H9 (cell line): Measurements from ENCODE around the gene PITHD1. TPM values are rescaled to one million over a fixed set of nuclear protein-coding genes. Genes with fewer than 3 reads are reported as not detected.
A peak's percentile ranks its signal among the peaks of the same experiment; 100 is the strongest.

Experiments used
- DNase-seq: peaks from one replicate; pipeline ENCODE4 v3.0.0-alpha.2; 2017
- H2AFZ ChIP-seq: one replicate; pipeline ENCODE4 v1.6.1; 2013; ENCODE audit warnings: mild to moderate bottlenecking, low read length, control low read depth, moderate library complexity
- H2AK5ac ChIP-seq: 2 replicates; pipeline ENCODE4 v1.6.1; 2013; ENCODE audit warnings: low read length, control low read depth, mixed read lengths; ENCODE audit not compliant: insufficient read length
- H2BK120ac ChIP-seq: one replicate; pipeline ENCODE4 v1.6.1; 2013; ENCODE audit warnings: low read depth, mild to moderate bottlenecking, low read length, control low read depth, inconsistent platforms; ENCODE audit not compliant: poor library complexity, severe bottlenecking
- H2BK12ac ChIP-seq: 2 replicates; pipeline ENCODE4 v1.6.1; 2013; ENCODE audit warnings: low read length, control low read depth, mixed read lengths, low read depth; ENCODE audit not compliant: insufficient read length
- H2BK15ac ChIP-seq: 2 replicates; pipeline ENCODE4 v1.6.1; 2013; ENCODE audit warnings: low read depth, low read length, control low read depth
- H2BK20ac ChIP-seq: one replicate; pipeline ENCODE4 v1.6.1; 2013; ENCODE audit warnings: low read depth, mild to moderate bottlenecking, low read length, control low read depth, inconsistent platforms; ENCODE audit not compliant: poor library complexity, severe bottlenecking
- H2BK5ac ChIP-seq: 2 replicates; pipeline ENCODE4 v1.6.1; 2013; ENCODE audit warnings: low read length, control low read depth, mixed read lengths; ENCODE audit not compliant: insufficient read length
- H3K14ac ChIP-seq: 2 replicates; pipeline ENCODE4 v1.6.1; 2013; ENCODE audit warnings: low read length, control low read depth; ENCODE audit not compliant: insufficient read depth
- H3K18ac ChIP-seq: 2 replicates; pipeline ENCODE4 v1.6.1; 2013; ENCODE audit warnings: low read depth, mild to moderate bottlenecking, mixed read lengths, low read length, control low read depth; ENCODE audit not compliant: insufficient read length
- H3K23ac ChIP-seq: 2 replicates; pipeline ENCODE4 v1.6.1; 2013; ENCODE audit warnings: low read length, control low read depth, mixed read lengths, low read depth; ENCODE audit not compliant: insufficient read length
- H3K23me2 ChIP-seq: 2 replicates; pipeline ENCODE4 v1.6.1; 2013; ENCODE audit warnings: low read depth, mild to moderate bottlenecking, mixed read lengths, low read length, control low read depth; ENCODE audit not compliant: insufficient read length, poor library complexity, severe bottlenecking
- H3K27ac ChIP-seq: 2 replicates; pipeline ENCODE4 v1.5.1; 2013; ENCODE audit warnings: low read length, control low read depth, mixed read lengths, low read depth; ENCODE audit not compliant: insufficient read length
- H3K27me3 ChIP-seq: 2 replicates; pipeline ENCODE4 v1.6.1; 2013; ENCODE audit warnings: low read length, control low read depth, inconsistent platforms; ENCODE audit not compliant: insufficient read depth
- H3K4ac ChIP-seq: 2 replicates; pipeline ENCODE4 v1.6.1; 2013; ENCODE audit warnings: low read depth, mild to moderate bottlenecking, control low read depth, inconsistent platforms, low read length, moderate library complexity
- H3K4me1 ChIP-seq: 2 replicates; pipeline ENCODE4 v1.6.1; 2013; ENCODE audit warnings: low read length, control low read depth, inconsistent platforms; ENCODE audit not compliant: insufficient read depth
- H3K4me2 ChIP-seq: 2 replicates; pipeline ENCODE4 v1.6.1; 2013; ENCODE audit warnings: low read length, control low read depth, mixed read lengths; ENCODE audit not compliant: insufficient read length, insufficient read depth
- H3K56ac ChIP-seq: 2 replicates; pipeline ENCODE4 v1.6.1; 2013; ENCODE audit warnings: low read depth, mild to moderate bottlenecking, mixed read lengths, low read length, control low read depth; ENCODE audit not compliant: insufficient read length
- H3K79me1 ChIP-seq: 2 replicates; pipeline ENCODE4 v1.6.1; 2013; ENCODE audit warnings: low read depth, mild to moderate bottlenecking, moderate library complexity, low read length, control low read depth, inconsistent platforms; ENCODE audit not compliant: insufficient read depth, poor library complexity, severe bottlenecking
- H3K79me2 ChIP-seq: 2 replicates; pipeline ENCODE4 v1.6.1; 2013; ENCODE audit warnings: low read length, control low read depth, inconsistent platforms; ENCODE audit not compliant: insufficient read depth
- H3K9ac ChIP-seq: 2 replicates; pipeline ENCODE4 v1.6.1; 2013; ENCODE audit warnings: low read length, control low read depth, mixed read lengths; ENCODE audit not compliant: insufficient read length; ENCODE audit errors: extremely low read depth
- H3K9me3 ChIP-seq: one replicate; pipeline ENCODE4 v1.6.1; 2013; ENCODE audit warnings: low read depth, low read length, inconsistent platforms; ENCODE audit not compliant: control insufficient read depth
- H3T11ph ChIP-seq: one replicate; pipeline ENCODE4 v1.6.1; 2013; ENCODE audit warnings: mild to moderate bottlenecking, low read length, control low read depth, inconsistent platforms
- H4K20me1 ChIP-seq: one replicate; pipeline ENCODE4 v1.6.1; 2013; ENCODE audit not compliant: control insufficient read depth, insufficient read length, insufficient read depth
- H4K5ac ChIP-seq: 2 replicates; pipeline ENCODE4 v1.6.1; 2013; ENCODE audit warnings: low read depth, mild to moderate bottlenecking, mixed read lengths, low read length, control low read depth; ENCODE audit not compliant: insufficient read length
- H4K8ac ChIP-seq: replicated peaks from 2 replicates; pipeline ENCODE4 v1.6.1; 2013; ENCODE audit warnings: low read length, control low read depth, mixed read lengths, low read depth; ENCODE audit not compliant: insufficient read length
- H4K91ac ChIP-seq: 2 replicates; pipeline ENCODE4 v1.6.1; 2013; ENCODE audit warnings: low read depth, mild to moderate bottlenecking, moderate library complexity, mixed read lengths, low read length, control low read depth; ENCODE audit not compliant: insufficient read length
- H3K27ac Mint-ChIP-seq, 3 experiments: 2 replicates in 2 of 3; 3 replicates in 1 of 3; pipeline ENCODE4 v1.8.0; 2020 to 2021; ENCODE audit warnings: mixed read lengths in 3 of 3, mild to moderate bottlenecking in 1 of 3, moderate library complexity in 1 of 3
- H3K27me3 Mint-ChIP-seq: 2 replicates; pipeline ENCODE4 v1.8.0; 2021; ENCODE audit warnings: low read depth, mild to moderate bottlenecking, moderate library complexity, mixed read lengths
- H3K36me3 Mint-ChIP-seq, 3 experiments: 2 replicates in 2 of 3; 3 replicates in 1 of 3; pipeline ENCODE4 v1.8.0; 2020 to 2021; ENCODE audit warnings: low read depth in 3 of 3, mixed read lengths in 3 of 3; ENCODE audit not compliant: insufficient read depth in 1 of 3
- H3K4me1 Mint-ChIP-seq, 2 experiments: 2 replicates each; pipeline ENCODE4 v1.8.0; 2020; ENCODE audit warnings: mixed read lengths in 2 of 2
- H3K4me3 Mint-ChIP-seq, 2 experiments: 2 replicates in 1 of 2; 3 replicates in 1 of 2; pipeline ENCODE4 v1.8.0; 2020 to 2021; ENCODE audit warnings: mild to moderate bottlenecking in 2 of 2, mixed read lengths in 2 of 2, moderate library complexity in 1 of 2
- H3K9me3 Mint-ChIP-seq, 2 experiments: 2 replicates in 1 of 2; 3 replicates in 1 of 2; pipeline ENCODE4 v1.8.0; 2020; ENCODE audit warnings: mild to moderate bottlenecking in 2 of 2, mixed read lengths in 2 of 2, moderate library complexity in 1 of 2
- CTCF ChIP-seq: fragments of 200-600 bp; sonication (generic); conservative IDR thresholded peaks from 3 replicates; pipeline ENCODE4 v1.8.0; 2021; ENCODE audit warnings: antibody characterized with exemption, mild to moderate bottlenecking
- WGBS: extraction: QIAGEN DNeasy Blood & Tissue Kit; methylation state at CpG from one replicate; pipeline ENCODE4 v1.1.7; 2013; ENCODE audit warnings: missing lambda C conversion rate, low lambda C conversion rate, mixed read lengths; ENCODE audit not compliant: insufficient read length; ENCODE audit errors: extremely low coverage; 5-methylcytosine and 5-hydroxymethylcytosine counted together
- total RNA-seq: library from RNA; stranded (reverse); gene quantifications from 2 replicates; pipeline ENCODE4 v1.2.1, GENCODE V29; 2021

Gene PITHD1
- total RNA-seq, 1 experiment from 2014 or later = 92.0 TPM

DNA sequence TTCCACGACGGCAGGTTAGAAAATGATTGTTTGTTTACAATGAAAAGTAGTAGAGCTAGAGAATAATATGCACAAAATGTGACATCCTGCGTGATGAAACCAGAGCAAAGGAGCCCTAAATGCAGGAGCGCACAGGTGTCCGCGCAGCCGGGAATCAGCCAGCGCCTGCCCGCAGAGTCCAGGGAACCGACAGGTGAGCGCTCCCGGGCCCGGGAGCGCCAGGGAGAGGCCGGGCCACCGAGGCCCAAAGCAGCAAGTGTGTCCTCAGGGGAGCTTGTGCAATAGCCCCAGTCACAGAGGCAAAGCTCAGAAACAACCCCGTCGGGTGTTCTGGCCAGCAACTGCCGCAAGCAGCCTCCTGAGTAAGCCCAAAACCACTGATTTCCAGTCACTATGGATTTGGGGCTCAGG is 23.1 kb downstream of the PITHD1 start:
- Histone ChIP-seq H3K56ac (no peak overlapping the region), H3K14ac (no peak overlapping the region), H2AK5ac (no peak overlapping the region), H3K18ac (no peak overlapping the region), H2BK15ac (no peak overlapping the region), H3K27ac (no peak overlapping the region), H2BK12ac (no peak overlapping the region), H3K27me3 (no peaks in the 10 kb centered on the region), H4K8ac (no peak overlapping the region), H3K4me1 (no peaks in the 10 kb centered on the region; the same call in 1 of the 2 replicates), H2BK20ac (no peak overlapping the region), H3K23me2 (peaks cover 11% of the 10 kb centered on the region), H3K79me1 (no peaks in the 10 kb centered on the region), H3K9ac (no peak overlapping the region), H4K91ac (no peak overlapping the region), H4K5ac (no peak overlapping the region), H3K79me2 (no peaks in the 10 kb centered on the region), H3K4ac (no peak overlapping the region), H3K23ac (no peak overlapping the region), H3K4me2 (peak overlapping the region; percentile 85), H2AFZ (no peak overlapping the region), H4K20me1 (no peaks in the 10 kb centered on the region), H3K9me3 (no peaks in the 10 kb centered on the region), H2BK5ac (no peak overlapping the region), H3T11ph (no peak overlapping the region), H2BK120ac (no peak overlapping the region)
- Mint-ChIP-seq H3K4me3 (peak overlapping the region; percentile 90 to 91), H3K27ac (no peak overlapping the region), H3K36me3 (peaks cover 2 to 26% (median 16%) of the 10 kb centered on the region in 3 experiments; a peak in 5 of 7 replicates), H3K4me1 (peaks cover 9 to 11% of the 10 kb centered on the region in 2 experiments), H3K27me3 (peaks cover 8% of the 10 kb centered on the region), H3K9me3 (no peaks in the 10 kb centered on the region)
- no peak for DNase-seq
- WGBS = no CpG with 5 or more reads among the region's 19 CpGs
- TF ChIP-seq CTCF = no peak
